Stimulated activated CD8-positive, alpha-beta memory T cell treated with anti-CD3 and anti-CD28 coated beads, Interleukin-4, amount 100 ng/mL, for 1 hour (primary cell): ENCODE results near the gene AASDH.

Source experiments
- DNase-seq, 2 donors: peaks; one replicate each; pipeline ENCODE4 v3.0.0-alpha.2; 2020; ENCODE audit warnings: low read depth in 2 of 2, low spot score in 1 of 2

AASDH gene

GRCh38 chr4:56387023-56388001 lies at the start of gene AASDH:
TSS of gene AASDH (minus strand) at chr4:56387491. CDS start at chr4:56384299, 3,192 bp downstream.
- DNase-seq: peak; percentile 88 to 97

- DNase-seq: peak; percentile 97
Observed at GRCh38 chr4:56435140-56435926, 48.0 kb upstream of the AASDH start, which contains the start of gene PPAT. TSS of gene PPAT (minus strand) at chr4:56435615. CDS start at chr4:56435477, 138 bp downstream.

GRCh38 chr4:56434599-56435139 lies 47.4 kb upstream of the AASDH start:
- no peak for DNase-seq

GRCh38 chr4:56433280-56433679 lies 46.0 kb upstream of the AASDH start:
- no peak for DNase-seq

- no peak for DNase-seq
Observed at GRCh38 chr4:56430203-56430602, 42.9 kb upstream of the AASDH start.

GRCh38 chr4:56427179-56427578 lies 39.9 kb upstream of the AASDH start:
- no peak for DNase-seq

GRCh38 chr4:56426273-56426672 lies 39.0 kb upstream of the AASDH start:
- no peak for DNase-seq

- no peak for DNase-seq
Observed at GRCh38 chr4:56425518-56425917, 38.2 kb upstream of the AASDH start.

GRCh38 chr4:56424697-56425514 lies 37.6 kb upstream of the AASDH start:
- DNase-seq: no peak

- no peak for DNase-seq
Observed at GRCh38 chr4:56424176-56424575, 36.9 kb upstream of the AASDH start.

GRCh38 chr4:56417396-56417795 lies 30.1 kb upstream of the AASDH start:
- DNase-seq: no peak

GRCh38 chr4:56416349-56416748 lies 29.1 kb upstream of the AASDH start:
- DNase-seq: no peak

- no peak for DNase-seq
Observed at GRCh38 chr4:56414135-56414670, 26.9 kb upstream of the AASDH start.

GRCh38 chr4:56410247-56411062 lies 23.2 kb upstream of the AASDH start:
- DNase-seq: no peak

- DNase-seq: no peak
Observed at GRCh38 chr4:56409511-56410090, 22.3 kb upstream of the AASDH start.

- DNase-seq: no peak
Observed at GRCh38 chr4:56408978-56409377, 21.7 kb upstream of the AASDH start.

GRCh38 chr4:56406151-56406550 lies 18.9 kb upstream of the AASDH start:
- no peak for DNase-seq

GRCh38 chr4:56405016-56405415 lies 17.7 kb upstream of the AASDH start:
- no peak for DNase-seq

- DNase-seq: no peak
Observed at GRCh38 chr4:56400560-56400959, 13.3 kb upstream of the AASDH start.
